B cell (primary cell): ENCODE results near the gene ELMO1.

ENCODE experiments used
- CTCF ChIP-seq: fragments of 200-600 bp; IDR thresholded peaks from one replicate; pipeline ENCODE4 v1.8.0; 2022; ENCODE audit warnings: antibody characterized with exemption, mild to moderate bottlenecking
- EZH2 ChIP-seq: IDR thresholded peaks from 2 replicates; pipeline ENCODE4 v1.6.1; 2012; ENCODE audit warnings: borderline replicate concordance, low read depth, mild to moderate bottlenecking, moderate library complexity, low read length; ENCODE audit not compliant: insufficient read depth, poor library complexity, severe bottlenecking

- TF ChIP-seq CTCF: no peak
- TF ChIP-seq EZH2: no peak
These were observed 560.7 kb downstream of the ELMO1 start for GRCh38 chr7:36887969-36888368.
